Esophagus (tissue), 2 donors: ENCODE results near the gene SEMA5A. TPM values are rescaled to one million over a fixed set of nuclear protein-coding genes. Genes with fewer than 3 reads are reported as not detected.

Experiments used
- H3K27ac ChIP-seq, 2 donors: one replicate each; pipeline ENCODE4 v1.5.1; 2013; ENCODE audit warnings: low read depth in 2 of 2, mild to moderate bottlenecking in 2 of 2, inconsistent platforms in 1 of 2, low read length in 1 of 2, moderate library complexity in 1 of 2
- H3K27me3 ChIP-seq, 2 donors: one replicate each; pipeline ENCODE4 v1.6.1; 2013; ENCODE audit warnings: low read length in 2 of 2, control low read depth in 1 of 2, mild to moderate bottlenecking in 1 of 2; ENCODE audit not compliant: insufficient read depth in 2 of 2, control insufficient read depth in 1 of 2
- H3K36me3 ChIP-seq, 2 donors: one replicate each; pipeline ENCODE4 v1.6.1; 2013; ENCODE audit warnings: low read length in 1 of 2; ENCODE audit not compliant: control insufficient read depth in 2 of 2, insufficient read depth in 2 of 2
- H3K4me1 ChIP-seq, 2 donors: one replicate each; pipeline ENCODE4 v1.6.1; 2013; ENCODE audit warnings: low read length in 1 of 2; ENCODE audit not compliant: control insufficient read depth in 2 of 2, insufficient read depth in 2 of 2
- H3K4me3 ChIP-seq, 2 donors: one replicate each; pipeline ENCODE4 v1.5.1; 2013; ENCODE audit warnings: low read length in 2 of 2, mild to moderate bottlenecking in 2 of 2, low read depth in 1 of 2, moderate library complexity in 1 of 2
- H3K9me3 ChIP-seq, 2 donors: one replicate each; pipeline ENCODE4 v1.6.1; 2013; ENCODE audit warnings: mild to moderate bottlenecking in 2 of 2, low read depth in 1 of 2, low read length in 1 of 2, moderate library complexity in 1 of 2; ENCODE audit not compliant: control insufficient read depth in 2 of 2, insufficient read depth in 1 of 2
- WGBS, 2 donors: extraction: QIAGEN DNeasy Blood & Tissue Kit; methylation state at CpG; one replicate each; pipeline ENCODE4 v1.1.7; 2013; 5-methylcytosine and 5-hydroxymethylcytosine counted together
- polyA plus RNA-seq, 2 donors: library from polyadenylated mRNA; stranded (reverse); fragments of 200-250 nt; gene quantifications; one replicate each; pipeline ENCODE4 v1.2.3, GENCODE V29; 2013
- donor health status: healthy with polysubstance abuse.
- donor health status: Bipolar disorder and iron deficiency.

SEMA5A gene
- polyA plus RNA-seq, 2 donors: 1.3 to 1.9 TPM

DNA sequence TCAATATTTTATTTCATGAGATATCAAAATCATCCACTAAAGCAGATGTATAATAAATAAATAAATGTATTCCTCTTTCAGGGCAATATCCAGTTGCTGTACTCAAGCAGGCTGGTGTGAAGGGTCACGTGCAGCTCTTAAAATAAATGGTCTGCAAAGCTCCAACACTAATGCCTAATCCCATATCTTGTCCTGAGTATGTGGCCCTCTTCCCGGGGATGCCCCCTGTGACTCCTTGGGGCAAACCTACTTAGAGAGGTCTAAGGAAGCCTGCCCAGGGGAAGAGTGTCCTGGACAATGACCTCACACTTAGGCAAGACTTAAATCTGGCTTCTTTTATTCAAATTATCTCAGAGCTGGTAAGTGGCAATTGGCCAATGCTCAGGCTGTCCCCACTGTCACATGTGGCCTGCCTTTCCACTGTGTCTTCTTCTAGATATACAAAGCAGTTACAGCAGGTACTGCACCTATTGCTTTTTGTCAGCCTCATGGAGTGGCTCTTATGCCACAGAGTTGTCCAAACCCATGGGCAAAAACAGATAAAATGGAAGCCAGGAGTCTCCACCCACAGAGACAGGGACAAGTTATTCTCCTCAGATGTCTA is 55.3 kb downstream of the SEMA5A start:
- Histone ChIP-seq H3K36me3 (no peaks in the 10 kb centered on the region), H3K27ac (no peak overlapping the region), H3K4me1 (no peaks in the 10 kb centered on the region), H3K4me3 (no peak overlapping the region), H3K9me3 (no peaks in the 10 kb centered on the region), H3K27me3 (no peaks in the 10 kb centered on the region)
- 82 to 87% methylated on average over 2 of the region's 2 CpGs for WGBS, 2 donors

GRCh38 chr5:9483779-9484178 is 62.1 kb downstream of the SEMA5A start:
- Histone ChIP-seq H3K4me1 (no peaks in the 10 kb centered on the region), H3K36me3 (no peaks in the 10 kb centered on the region), H3K4me3 (no peak overlapping the region), H3K9me3 (no peaks in the 10 kb centered on the region), H3K27me3 (no peaks in the 10 kb centered on the region), H3K27ac (no peak overlapping the region)
- 74 to 86% methylated on average over 3 of the region's 3 CpGs for WGBS, 2 donors

GRCh38 chr5:9483243-9483642 is 62.6 kb downstream of the SEMA5A start:
- Histone ChIP-seq H3K36me3 (no peaks in the 10 kb centered on the region), H3K9me3 (peaks cover 0 to 2% of the 10 kb centered on the region in 2 donors), H3K27me3 (no peaks in the 10 kb centered on the region), H3K4me1 (no peaks in the 10 kb centered on the region), H3K27ac (no peak overlapping the region), H3K4me3 (no peak overlapping the region)
- WGBS, 2 donors: 74 to 75% methylated on average over 3 of the region's 3 CpGs

GRCh38 chr5:9482381-9482780 is 63.5 kb downstream of the SEMA5A start:
- no peaks in the 10 kb centered on the region for H3K27me3 ChIP-seq
- H3K27ac ChIP-seq: no peak overlapping the region
- no peaks in the 10 kb centered on the region for H3K4me1 ChIP-seq
- H3K36me3 ChIP-seq: no peaks in the 10 kb centered on the region
- WGBS, 2 donors: 89 to 93% methylated on average over 2 of the region's 2 CpGs
- no peak overlapping the region for H3K4me3 ChIP-seq
- H3K9me3 ChIP-seq: peaks cover 6 to 7% of the 10 kb centered on the region in 2 donors

GRCh38 chr5:9480499-9480898 is 65.4 kb downstream of the SEMA5A start:
- 70 to 71% methylated on average over 3 of the region's 3 CpGs for WGBS, 2 donors
- no peaks in the 10 kb centered on the region for H3K36me3 ChIP-seq

GRCh38 chr5:9479990-9480389 is 65.9 kb downstream of the SEMA5A start:
- H3K4me3 ChIP-seq: no peak overlapping the region
- 42 to 68% methylated on average over 3 of the region's 3 CpGs for WGBS, 2 donors
- peaks cover 6 to 7% of the 10 kb centered on the region in 2 donors for H3K9me3 ChIP-seq
- H3K36me3 ChIP-seq: no peaks in the 10 kb centered on the region
- H3K4me1 ChIP-seq: no peaks in the 10 kb centered on the region
- H3K27me3 ChIP-seq: no peaks in the 10 kb centered on the region
- H3K27ac ChIP-seq: no peak overlapping the region

More at GRCh38 chr5:9480499-9480898, 65.4 kb downstream of the SEMA5A start:
- peaks cover 6 to 7% of the 10 kb centered on the region in 2 donors for H3K9me3 ChIP-seq
- H3K27ac ChIP-seq: no peak overlapping the region
- H3K27me3 ChIP-seq: no peaks in the 10 kb centered on the region
- no peaks in the 10 kb centered on the region for H3K4me1 ChIP-seq
- no peak overlapping the region for H3K4me3 ChIP-seq

GRCh38 chr5:9479361-9479760 is 66.5 kb downstream of the SEMA5A start:
- Histone ChIP-seq H3K36me3 (no peaks in the 10 kb centered on the region), H3K9me3 (peaks cover 6 to 7% of the 10 kb centered on the region in 2 donors), H3K4me1 (no peaks in the 10 kb centered on the region), H3K27me3 (no peaks in the 10 kb centered on the region), H3K27ac (no peak overlapping the region), H3K4me3 (no peak overlapping the region)
- 86 to 90% methylated on average over 7 of the region's 7 CpGs for WGBS, 2 donors

DNA sequence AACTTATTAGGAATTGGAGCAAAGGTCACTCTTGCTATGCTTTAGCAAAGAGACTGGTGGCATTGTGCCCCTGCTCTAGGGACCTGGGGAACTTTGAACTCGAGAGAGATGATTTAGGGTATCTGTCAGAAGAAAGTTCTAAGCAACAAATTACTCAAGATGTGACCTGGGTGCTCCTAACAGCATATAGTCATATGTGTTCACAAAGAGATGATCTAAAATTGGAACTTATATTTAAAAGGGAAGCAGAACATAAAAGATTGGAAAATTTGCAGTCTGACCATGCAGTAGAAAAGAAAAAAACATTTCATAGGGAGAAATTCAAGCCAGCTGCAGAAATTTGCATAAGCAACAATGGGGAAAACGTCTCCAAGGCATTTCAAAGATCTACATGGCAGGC is 68.3 kb downstream of the SEMA5A start:
- H3K36me3 ChIP-seq: no peaks in the 10 kb centered on the region
- H3K27ac ChIP-seq: no peak overlapping the region
- 71 to 76% methylated on average over 2 of the region's 2 CpGs for WGBS, 2 donors
- no peak overlapping the region for H3K4me3 ChIP-seq
- H3K4me1 ChIP-seq: no peaks in the 10 kb centered on the region
- H3K27me3 ChIP-seq: no peaks in the 10 kb centered on the region
- H3K9me3 ChIP-seq: peaks cover 6 to 7% of the 10 kb centered on the region in 2 donors

DNA sequence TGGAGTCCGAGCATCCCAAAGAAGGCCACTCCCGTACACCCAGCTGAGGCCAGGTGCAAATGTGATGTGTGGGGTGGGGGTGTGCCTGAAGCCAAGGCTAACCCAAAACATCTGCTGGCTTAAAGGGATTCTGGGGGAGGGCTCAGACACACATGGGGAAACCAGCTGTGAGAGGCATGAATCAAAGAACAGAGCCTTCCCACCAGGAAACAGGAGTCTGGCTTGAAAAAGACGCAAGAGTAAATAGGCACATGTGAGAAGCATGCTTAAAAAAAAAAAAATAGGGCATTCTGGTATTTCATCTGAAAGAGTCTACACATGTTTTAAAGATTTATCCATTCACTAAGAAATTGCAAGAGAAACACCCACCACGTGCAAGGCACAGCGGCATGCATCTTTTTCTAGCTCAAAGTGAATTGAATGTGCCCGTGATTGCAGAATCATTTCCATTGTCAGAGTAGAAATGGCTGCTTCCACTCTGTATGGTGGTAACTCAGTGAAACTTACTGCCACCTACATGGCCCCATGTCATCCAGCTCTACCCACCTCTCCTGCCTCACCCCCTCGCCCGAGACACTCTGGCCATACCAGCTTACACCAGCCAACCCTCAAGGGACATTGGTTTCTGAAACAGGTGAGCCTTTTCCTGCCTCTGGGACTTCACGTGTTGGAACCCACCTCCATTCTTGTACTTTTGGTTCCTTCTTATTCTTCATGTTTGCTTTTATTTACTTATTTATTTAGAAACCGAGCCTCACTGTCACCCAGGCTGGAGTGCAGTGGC is 71.5 kb downstream of the SEMA5A start:
- H3K27ac ChIP-seq: no peak overlapping the region
- peaks cover 6 to 7% of the 10 kb centered on the region in 2 donors for H3K9me3 ChIP-seq
- WGBS, 2 donors: 82 to 85% methylated on average over 10 of the region's 10 CpGs
- H3K4me3 ChIP-seq: no peak overlapping the region
- H3K27me3 ChIP-seq: no peaks in the 10 kb centered on the region
- H3K36me3 ChIP-seq: no peaks in the 10 kb centered on the region
- H3K4me1 ChIP-seq: no peaks in the 10 kb centered on the region

- Histone ChIP-seq H3K4me3 (no peak overlapping the region), H3K36me3 (no peaks in the 10 kb centered on the region), H3K4me1 (no peaks in the 10 kb centered on the region), H3K9me3 (peaks cover 6 to 7% of the 10 kb centered on the region in 2 donors), H3K27me3 (no peaks in the 10 kb centered on the region), H3K27ac (no peak overlapping the region)
- WGBS, 2 donors: 65 to 74% methylated on average over 2 of the region's 2 CpGs
Measured at GRCh38 chr5:9473624-9474023, 72.3 kb downstream of the SEMA5A start.
